Bone marrow (tissue), 2 donors: Measurements from ENCODE around the gene AUH.

Source experiments
- DNase-seq, 2 donors: peaks; one replicate each; lab custom pipeline; 2025; lab: John Stamatoyannopoulos, UW

Gene AUH

GRCh38 chr9:91245431-91246313, 116.0 kb downstream of the AUH start:
- peak in 1 of 2 donors; percentile 62 for DNase-seq

DNA sequence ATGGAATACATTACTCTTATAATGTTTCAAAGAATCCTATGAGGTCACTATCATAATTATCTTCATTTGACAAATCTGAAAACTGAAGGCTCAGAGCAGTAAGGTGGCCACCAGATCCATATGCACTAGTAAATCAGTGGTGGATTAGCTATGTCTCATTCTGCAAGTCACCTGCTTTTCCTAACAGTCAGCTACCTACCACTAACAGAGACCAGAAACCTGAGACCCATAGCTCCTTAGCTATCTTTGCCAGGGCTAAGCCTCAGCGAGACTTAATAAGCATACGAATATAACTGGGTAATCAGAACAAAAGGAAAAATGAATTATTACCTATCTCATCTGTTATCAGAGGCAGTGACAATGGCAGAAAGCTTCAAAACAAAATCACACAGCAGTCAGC, 118.7 kb downstream of the AUH start:
- no peak for DNase-seq

DNA sequence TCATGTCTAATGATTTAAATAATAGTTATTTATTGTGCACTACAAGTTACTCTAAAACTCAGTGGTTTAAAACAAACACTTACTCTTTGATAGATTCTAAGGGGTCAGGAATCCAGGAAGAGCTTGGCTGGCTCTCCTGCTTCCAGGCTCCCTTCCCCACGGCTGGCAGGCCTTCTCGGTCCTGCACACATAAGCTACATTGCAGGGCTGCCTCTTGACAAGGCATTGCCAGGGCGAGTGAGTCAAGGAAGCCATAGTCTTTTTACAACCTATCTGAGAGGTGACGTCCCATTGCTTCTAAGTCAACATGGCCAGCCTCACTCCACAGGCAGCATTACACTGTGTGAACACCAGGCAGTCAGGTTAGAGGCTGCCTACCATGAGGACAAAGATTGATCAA, 119.8 kb downstream of the AUH start:
- DNase-seq, result no peak

- DNase-seq, result no peak
Observed at GRCh38 chr9:91240596-91241165, 121.0 kb downstream of the AUH start.

GRCh38 chr9:91239367-91240111, 122.2 kb downstream of the AUH start:
- no peak for DNase-seq

DNA sequence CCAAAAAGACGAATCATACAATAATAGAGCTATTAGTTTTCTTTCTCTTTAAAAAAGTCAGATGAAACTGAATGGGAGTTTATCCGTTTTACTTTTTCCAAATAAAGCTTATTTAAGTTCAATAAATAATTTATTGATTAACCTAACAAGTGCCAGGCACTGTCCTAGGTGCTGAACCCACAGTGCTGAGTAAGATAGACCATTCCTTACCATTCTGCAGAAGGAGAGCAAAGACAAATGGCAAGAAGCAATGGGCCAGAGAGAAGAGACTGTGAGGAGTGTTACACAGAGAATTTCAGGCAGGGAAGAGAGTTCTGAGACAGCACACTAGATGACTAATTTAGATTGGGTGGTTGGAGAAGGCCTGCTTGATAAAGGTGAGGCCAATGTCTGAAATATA, 127.2 kb downstream of the AUH start:
- DNase-seq, result no peak

GRCh38 chr9:91231619-91232018, 130.1 kb downstream of the AUH start:
- no peak for DNase-seq

GRCh38 chr9:91223000-91223399, 138.7 kb downstream of the AUH start:
- DNase-seq, result no peak

GRCh38 chr9:91222457-91222856, 139.3 kb downstream of the AUH start:
- no peak for DNase-seq

DNA sequence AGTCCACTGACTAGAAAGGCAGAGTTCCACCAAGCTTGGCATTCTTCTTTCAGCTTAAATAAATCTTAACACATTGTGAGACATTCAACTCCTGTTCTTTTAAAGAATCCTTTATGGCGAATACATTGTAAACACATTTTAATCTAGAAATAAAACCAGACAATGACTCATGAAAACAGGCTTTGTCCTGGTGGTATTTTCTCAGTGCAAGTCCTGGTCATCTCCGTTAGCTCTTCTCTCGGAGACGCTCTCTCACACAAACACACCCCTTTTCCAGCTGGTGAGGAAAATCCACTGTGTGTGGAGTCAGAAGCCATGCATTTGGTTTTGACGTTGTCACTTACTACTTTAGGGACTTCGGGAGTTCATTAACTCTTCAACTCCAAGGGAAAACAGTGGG, 140.4 kb downstream of the AUH start:
- no peak for DNase-seq

- DNase-seq, result no peak
Observed at GRCh38 chr9:91220491-91221135, 141.1 kb downstream of the AUH start.

DNA sequence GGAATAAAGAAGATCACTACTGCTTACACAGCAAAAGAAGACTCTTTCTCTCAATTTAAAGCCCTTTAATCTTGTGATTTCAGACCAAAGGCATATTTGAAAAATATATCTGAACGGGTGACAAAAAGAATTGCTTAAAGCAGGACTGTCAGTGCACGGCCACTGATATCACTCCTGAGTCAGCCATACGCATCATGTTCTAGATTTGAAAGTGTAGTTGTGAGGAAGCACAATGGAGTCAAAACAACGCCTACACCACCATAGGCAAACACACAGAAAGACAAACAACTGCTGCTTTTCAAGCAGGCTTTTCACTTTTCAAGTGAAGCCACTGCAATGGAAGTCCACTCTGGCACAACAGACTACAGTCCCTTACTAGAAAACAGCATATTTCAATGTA, 141.7 kb downstream of the AUH start:
- no peak for DNase-seq

- no peak for DNase-seq
Observed at GRCh38 chr9:91219557-91219956, 142.2 kb downstream of the AUH start.

- no peak for DNase-seq
Observed at GRCh38 chr9:91217388-91217787, 144.3 kb downstream of the AUH start.

- no peak for DNase-seq
Observed at GRCh38 chr9:91214867-91215266, 146.9 kb downstream of the AUH start.

GRCh38 chr9:91214086-91214485, 147.6 kb downstream of the AUH start:
- DNase-seq, result no peak

GRCh38 chr9:91212596-91213243, 149.0 kb downstream of the AUH start:
- DNase-seq, result no peak

DNA sequence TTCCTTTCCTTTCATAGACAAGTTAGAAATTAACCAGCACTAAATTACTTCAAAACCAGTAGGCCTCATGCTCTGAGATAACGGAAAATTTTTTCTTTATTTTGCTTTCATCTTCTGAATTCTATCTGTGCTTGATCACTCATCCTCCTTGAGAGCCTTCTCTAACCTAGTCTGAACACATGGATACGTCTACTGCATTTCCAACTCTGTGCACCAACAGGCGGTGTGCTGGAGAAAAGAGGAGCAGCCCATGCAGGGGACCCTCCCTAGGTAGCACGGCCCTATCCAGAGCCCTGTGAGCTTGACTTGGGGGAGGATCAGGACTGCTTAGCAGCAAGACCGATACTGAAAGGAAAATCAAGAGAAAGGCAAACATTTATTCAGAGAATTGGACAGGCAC, 149.8 kb downstream of the AUH start:
- no peak for DNase-seq

DNA sequence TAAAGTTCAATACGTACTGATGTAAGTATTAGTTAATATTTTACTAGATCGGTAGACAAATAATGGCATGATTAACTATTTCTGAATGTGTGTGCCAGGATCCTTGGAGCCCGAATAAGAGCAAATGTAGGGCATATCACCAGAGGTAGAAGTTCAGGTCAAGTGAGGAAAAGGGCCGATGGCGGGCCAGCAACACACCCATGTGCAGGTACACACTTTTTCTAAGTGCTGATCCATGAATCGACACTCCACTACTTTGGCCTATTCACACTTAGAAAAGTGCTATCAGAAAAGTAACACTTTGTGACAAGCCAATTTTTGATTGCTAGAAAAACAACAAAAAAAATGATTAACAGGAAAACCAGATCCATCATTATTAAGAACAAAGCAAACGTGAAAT, 150.3 kb downstream of the AUH start:
- no peak for DNase-seq

- no peak for DNase-seq
Observed at GRCh38 chr9:91210318-91210717, 151.4 kb downstream of the AUH start.

DNA sequence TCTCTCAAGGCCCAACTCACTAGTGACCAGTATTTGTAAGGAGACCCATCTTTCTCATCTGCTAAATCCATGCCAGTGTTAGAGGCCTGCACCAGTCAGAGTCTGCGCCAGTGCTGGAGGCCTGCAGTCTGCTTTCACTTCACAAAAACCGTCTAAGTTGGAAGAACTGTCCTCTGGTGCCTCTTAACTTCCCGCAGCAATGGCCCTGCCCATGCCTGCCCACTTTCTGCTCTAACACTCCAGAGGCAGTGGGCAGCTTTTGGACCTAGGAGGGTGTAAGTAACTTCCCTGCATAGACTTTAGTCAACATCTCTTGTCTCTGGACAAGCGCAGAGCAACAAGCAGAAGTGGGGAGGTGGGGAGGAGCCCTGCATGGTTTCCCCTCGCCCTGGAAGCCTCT, 152.9 kb downstream of the AUH start:
- no peak for DNase-seq

DNA sequence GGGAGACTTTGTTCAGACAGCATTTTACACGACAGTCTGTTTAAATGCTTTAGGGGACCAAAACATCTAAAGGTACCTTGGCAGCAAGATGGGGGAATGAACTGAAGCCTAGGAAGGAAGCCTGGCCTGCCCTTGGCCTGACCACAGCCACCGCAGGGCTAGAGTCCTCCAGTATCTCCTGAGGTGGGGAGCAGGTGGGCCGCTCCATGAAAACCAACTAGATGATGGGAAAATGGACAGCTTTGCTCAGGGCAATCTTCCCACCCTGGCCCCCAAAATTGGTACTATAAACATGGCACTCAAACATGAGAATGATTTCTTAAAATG, 153.3 kb downstream of the AUH start:
- DNase-seq, result no peak
